SK-N-SH (cell line): ENCODE measurements around the gene ACBD6. TPM values are rescaled to one million over a fixed set of nuclear protein-coding genes. Genes with fewer than 3 reads are reported as not detected.

Source experiments
- CTCF ChIA-PET: fragments of 300-600, 350-600 bp; formaldehyde crosslinking; extraction: SDS; loops from one replicate; lab custom pipeline; 2021; lab: Yijun Ruan, JAX
- POLR2A ChIA-PET: fragments of 350-600 bp; sonication (Branson Sonifier 250); formaldehyde crosslinking; extraction: SDS; loops from one replicate; lab custom pipeline; 2020; ENCODE audit warnings: antibody characterized with exemption, inconsistent platforms; lab: Yijun Ruan, JAX
- DNase-seq: peaks from one replicate; pipeline ENCODE4 v3.0.0; 2012
- H2AFZ ChIP-seq: fragments of 200-600 bp; sonication (generic); 2 replicates; pipeline ENCODE4 v1.8.1; 2016; ENCODE audit warnings: antibody characterized with exemption, mild to moderate bottlenecking, low read depth
- H3F3A ChIP-seq: fragments of 200-600 bp; sonication (generic); replicated peaks from 2 replicates; pipeline ENCODE3; 2016; ENCODE audit warnings: antibody characterized with exemption, mild to moderate bottlenecking; ENCODE audit not compliant: insufficient read depth
- H3K27ac ChIP-seq, 2 experiments: fragments of 200-500 bp in 1 of 2; fragments of 200-600 bp in 1 of 2; sonication (Bioruptor generic) in 1 of 2; sonication (generic), shearing (Covaris generic) in 1 of 2; 2 replicates each; pipeline versions ENCODE4 v1.5.1 to v1.6.1; 2014 to 2016; ENCODE audit warnings: low read depth in 2 of 2, inconsistent platforms in 1 of 2, low read length in 1 of 2, mild to moderate bottlenecking in 1 of 2, mixed read lengths in 1 of 2
- H3K27me3 ChIP-seq: fragments of 200-600 bp; sonication (generic), shearing (Covaris generic); 2 replicates; pipeline ENCODE4 v1.6.1; 2016; ENCODE audit warnings: mixed run types; ENCODE audit not compliant: insufficient read depth
- H3K36me3 ChIP-seq, 2 experiments: fragments of 200-500 bp in 1 of 2; fragments of 200-600 bp in 1 of 2; sonication (Bioruptor generic) in 1 of 2; sonication (generic) in 1 of 2; replicated peaks in 1 of 2; 2 replicates each; pipeline versions ENCODE3 to v1.5.1; 2014 to 2016; ENCODE audit warnings: low read length in 1 of 2, mild to moderate bottlenecking in 1 of 2; ENCODE audit not compliant: insufficient read depth in 2 of 2, control insufficient read depth in 1 of 2
- H3K4me1 ChIP-seq, 2 experiments: fragments of 200-500 bp in 1 of 2; fragments of 200-600 bp in 1 of 2; sonication (Bioruptor generic) in 1 of 2; sonication (generic), shearing (Covaris generic) in 1 of 2; 2 replicates each; pipeline versions ENCODE4 v1.5.1 to v1.6.1; 2014 to 2016; ENCODE audit warnings: low read depth in 1 of 2, low read length in 1 of 2, mixed run types in 1 of 2; ENCODE audit not compliant: insufficient read depth in 2 of 2, control insufficient read depth in 1 of 2
- H3K4me2 ChIP-seq: fragments of 200-600 bp; sonication (generic), shearing (Covaris generic); 2 replicates; pipeline ENCODE4 v1.6.1; 2017; ENCODE audit warnings: mixed run types
- H3K4me3 ChIP-seq, 2 experiments: fragments of 200-500 bp in 1 of 2; fragments of 200-600 bp in 1 of 2; sonication (Bioruptor generic) in 1 of 2; sonication (generic), shearing (Covaris generic) in 1 of 2; 2 replicates each; pipeline versions ENCODE4 v1.5.1 to v1.8.1; 2014 to 2016; ENCODE audit warnings: low read depth in 2 of 2, inconsistent platforms in 1 of 2, low read length in 1 of 2, mild to moderate bottlenecking in 1 of 2, mixed read lengths in 1 of 2, moderate library complexity in 1 of 2
- H3K79me2 ChIP-seq: fragments of 200-600 bp; sonication (generic); 2 replicates; pipeline ENCODE4 v1.8.1; 2017; ENCODE audit warnings: mild to moderate bottlenecking; ENCODE audit not compliant: insufficient read depth
- H3K9ac ChIP-seq: fragments of 200-600 bp; sonication (generic); 2 replicates; pipeline ENCODE4 v1.6.1; 2017; ENCODE audit warnings: mixed run types
- H3K9me2 ChIP-seq: fragments of 200-600 bp; sonication (generic); 2 replicates; pipeline ENCODE4 v1.6.1; 2017; ENCODE audit warnings: mixed run types
- H3K9me3 ChIP-seq: fragments of 200-600 bp; sonication (generic); 2 replicates; pipeline ENCODE4 v1.6.1; 2017; ENCODE audit warnings: mixed run types, mild to moderate bottlenecking, moderate library complexity
- H4K20me1 ChIP-seq: fragments of 200-600 bp; sonication (generic); 2 replicates; pipeline ENCODE4 v1.6.1; 2017; ENCODE audit warnings: mild to moderate bottlenecking, mixed run types; ENCODE audit not compliant: insufficient read depth
- ELF1 ChIP-seq: IDR thresholded peaks from 2 replicates; pipeline ENCODE4 v1.4.0; 2012
- FOXJ3 ChIP-seq: sonication (generic); formaldehyde crosslinking; IDR thresholded peaks from 2 replicates; pipeline ENCODE4 v1.5.1; 2020; ENCODE audit warnings: mild to moderate bottlenecking, missing genetic modification reagents
- FOXM1 ChIP-seq: IDR thresholded peaks from 2 replicates; pipeline ENCODE4 v1.4.0; 2012; ENCODE audit warnings: low read depth, mild to moderate bottlenecking
- GABPA ChIP-seq: IDR thresholded peaks from 2 replicates; pipeline ENCODE4 v1.4.0; 2012; ENCODE audit warnings: low read depth, mild to moderate bottlenecking
- NRF1 ChIP-seq: IDR thresholded peaks from 2 replicates; pipeline ENCODE4 v1.6.1; 2012; ENCODE audit warnings: low read depth, mild to moderate bottlenecking, low read length
- POLR2AphosphoS5 ChIP-seq: IDR thresholded peaks from 2 replicates; pipeline ENCODE4 v1.6.1; 2012; ENCODE audit warnings: low read depth, low read length
- WGBS: methylation state at CpG from one replicate; pipeline ENCODE4 v1.1.6; 2017; ENCODE audit warnings: low lambda C conversion rate; 5-methylcytosine and 5-hydroxymethylcytosine counted together
- polyA plus RNA-seq, 3 experiments: library from polyadenylated mRNA; depleted of rRNA; stranded (reverse); fragments of >200 nt; gene quantifications; 2 replicates each; pipeline ENCODE4 v1.2.3, GENCODE V29; 2012
- TF ChIP-seq, protein P1 (sequence below): fragments of 200-600 bp; sonication (generic); IDR thresholded peaks from 2 replicates; pipeline ENCODE4 v1.6.1; 2017; ENCODE audit warnings: antibody characterized with exemption, mild to moderate bottlenecking, moderate library complexity

ACBD6 gene
- polyA plus RNA-seq, 1 of the 3 experiments (the other 2 are of a cell fraction): 60.9 TPM

DNA sequence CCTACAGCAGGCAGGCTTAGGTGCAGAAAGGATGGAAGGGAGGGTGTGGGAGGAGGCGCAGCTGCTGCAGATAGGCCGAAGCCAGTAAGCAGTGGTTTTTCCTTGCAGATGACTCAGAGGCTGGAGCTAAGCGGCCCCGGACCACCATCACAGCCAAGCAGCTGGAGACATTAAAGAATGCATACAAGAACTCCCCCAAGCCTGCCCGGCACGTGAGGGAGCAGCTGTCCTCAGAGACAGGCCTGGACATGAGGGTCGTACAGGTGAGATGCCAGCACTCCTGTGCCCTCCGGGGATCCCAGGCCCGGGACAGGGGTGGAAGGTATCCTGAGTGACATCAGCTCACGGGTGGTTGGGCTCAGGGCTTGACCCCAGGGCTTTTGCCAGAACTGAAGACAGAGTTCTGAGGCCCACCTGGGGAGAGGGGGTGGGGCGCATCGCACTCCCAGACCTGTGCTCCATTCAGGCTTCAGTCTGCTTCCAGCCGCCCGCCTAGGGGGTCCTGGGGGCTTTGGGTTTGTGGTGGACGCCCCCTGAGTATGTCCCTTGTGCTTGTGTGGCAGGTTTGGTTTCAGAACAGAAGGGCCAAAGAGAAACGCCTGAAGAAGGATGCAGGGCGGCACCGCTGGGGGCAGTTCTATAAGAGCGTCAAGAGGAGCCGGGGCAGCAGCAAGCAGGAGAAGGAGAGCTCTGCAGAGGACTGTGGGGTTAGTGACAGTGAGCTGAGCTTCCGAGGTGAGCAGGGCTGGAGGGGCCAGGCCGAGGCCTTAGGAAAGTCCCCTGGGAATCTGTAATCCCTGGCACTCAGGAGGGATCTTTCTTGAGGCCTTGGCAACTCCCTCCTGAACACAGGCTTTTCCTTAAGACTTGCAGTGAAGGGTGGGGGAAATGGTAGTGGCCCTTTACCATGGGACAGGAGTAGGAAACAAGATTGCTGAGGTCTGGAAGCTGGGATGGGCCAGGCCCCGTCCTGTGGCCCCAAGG lies 230.8 kb downstream of the ACBD6 start (continued):
- TF ChIP-seq POLR2AphosphoS5: no peak
- TF ChIP-seq NRF1: no peak
- no peak for TF ChIP-seq GABPA
- no peak for TF ChIP-seq ELF1

DNA sequence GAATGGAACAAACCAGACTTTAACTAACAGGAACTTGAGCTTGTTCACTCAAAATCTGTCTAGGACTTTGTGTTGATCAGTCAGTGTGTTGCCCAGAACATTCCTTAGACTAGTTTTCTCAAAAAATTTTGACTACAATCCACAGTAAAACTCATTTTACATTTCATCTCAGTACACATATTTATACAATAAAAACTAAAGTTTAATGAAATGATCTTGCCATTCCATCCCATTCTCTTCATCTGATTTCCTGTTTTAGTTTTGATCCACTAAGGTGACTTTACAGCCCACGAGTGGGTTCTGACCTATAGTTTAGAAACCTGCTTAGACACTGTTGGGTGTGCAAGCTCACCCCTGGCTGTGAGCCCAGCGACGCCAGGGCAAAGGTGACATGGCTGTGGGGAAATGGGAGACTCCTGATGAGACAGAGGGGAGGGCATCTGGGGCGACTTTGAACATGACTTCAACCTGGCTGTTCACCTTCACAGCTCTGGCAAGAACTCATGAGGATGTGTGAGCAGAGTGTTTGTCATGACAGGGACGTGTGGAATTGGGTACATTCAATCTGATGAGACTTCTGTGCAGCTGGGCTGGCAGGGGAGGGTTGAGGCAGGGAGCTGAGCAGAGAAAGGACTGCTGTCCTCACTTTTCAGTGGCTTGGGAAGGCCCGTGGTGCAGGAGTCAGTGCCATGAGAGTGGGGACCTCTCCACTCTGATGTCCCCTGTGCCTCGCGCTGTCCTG lies 231.7 kb downstream of the ACBD6 start:
- Histone ChIP-seq H4K20me1 (no peaks in the 10 kb centered on the region), H3K79me2 (no peaks in the 10 kb centered on the region), H3F3A (no peaks in the 10 kb centered on the region), H3K9ac (no peak overlapping the region), H3K27ac (no peak overlapping the region), H3K9me3 (no peaks in the 10 kb centered on the region)
- TF ChIP-seq FOXM1: no peak
- TF ChIP-seq, all 33 proteins: peak for 0
- no peak for DNase-seq
- H2AFZ ChIP-seq: no peak overlapping the region
- no peaks in the 10 kb centered on the region for H3K27me3 ChIP-seq
- peaks cover 0 to 30% of the 10 kb centered on the region in 2 experiments for H3K36me3 ChIP-seq
- H3K4me1 ChIP-seq: no peaks in the 10 kb centered on the region; a peak in 1 of 4 replicates
- H3K4me2 ChIP-seq: no peak overlapping the region
- H3K9me2 ChIP-seq: no peaks in the 10 kb centered on the region
- CTCF ChIA-PET: interaction anchor here (0.8 to 1.9 kb wide), 9 partner anchors 9 to 207 kb away, joined by 3 to 6 read pairs (median 4); no protein-coding TSS in a partner anchor
- no peak overlapping the region for H3K4me3 ChIP-seq
- POLR2A ChIA-PET: no interaction called here
- 86% methylated on average over 6 of the region's 8 CpGs for WGBS

DNA sequence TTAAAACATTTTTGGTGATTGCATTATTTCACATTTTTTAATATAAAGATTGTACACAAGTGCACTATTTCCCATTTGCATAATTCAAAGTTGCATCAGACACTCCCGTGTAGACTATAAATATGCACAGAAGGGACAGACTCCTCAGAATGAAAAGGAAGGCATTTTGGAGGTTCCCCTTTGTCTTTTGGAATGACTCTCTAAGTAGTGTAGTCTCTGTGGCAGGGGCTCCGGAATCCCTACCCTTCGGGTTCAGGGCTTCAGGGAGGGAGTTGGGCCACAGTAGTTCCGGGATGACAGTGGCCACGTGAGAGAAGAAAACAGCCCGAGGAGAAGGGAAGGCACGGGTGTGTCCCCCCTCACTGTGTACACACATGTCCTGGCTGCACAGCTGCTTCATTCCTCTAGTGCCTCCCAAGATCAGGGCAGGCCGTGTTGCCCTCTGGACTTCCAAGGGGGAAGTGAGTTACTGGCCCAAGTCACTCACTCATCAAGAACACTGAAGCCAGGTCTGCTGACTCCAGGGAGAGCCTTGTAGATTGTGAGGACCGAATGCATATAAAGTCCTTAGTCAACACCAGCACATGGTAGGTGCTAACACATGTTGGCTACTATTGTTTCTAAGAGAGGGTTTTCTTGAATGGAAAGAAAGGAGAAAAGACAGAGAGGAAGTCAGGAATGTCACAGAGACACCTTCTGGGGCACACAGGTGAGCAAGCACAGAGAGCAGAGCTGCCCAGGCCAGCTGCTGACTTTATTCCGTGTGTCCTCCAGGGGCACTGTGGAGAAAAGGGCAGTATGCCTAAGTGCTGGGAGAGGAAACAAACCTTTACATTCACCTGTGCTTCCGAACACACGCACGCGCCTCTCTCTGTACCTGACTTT lies 232.5 kb downstream of the ACBD6 start:
- no peaks in the 10 kb centered on the region for H3K9me2 ChIP-seq
- no peak overlapping the region for H3K27ac ChIP-seq
- DNase-seq: no peak
- ChIA-PET CTCF (interaction anchor here (0.8 to 1.9 kb wide), 8 partner anchors 9 to 146 kb away, joined by 3 to 6 read pairs (median 4); no protein-coding TSS in a partner anchor), POLR2A (no interaction called here)
- H3K4me1 ChIP-seq: no peaks in the 10 kb centered on the region
- H4K20me1 ChIP-seq: no peaks in the 10 kb centered on the region
- no peak overlapping the region for H2AFZ ChIP-seq
- H3F3A ChIP-seq: no peaks in the 10 kb centered on the region
- no peaks in the 10 kb centered on the region for H3K27me3 ChIP-seq
- peaks cover 0 to 23% of the 10 kb centered on the region in 2 experiments for H3K36me3 ChIP-seq
- WGBS: 85% methylated on average over 13 of the region's 14 CpGs
- H3K4me3 ChIP-seq: no peak overlapping the region
- no peak overlapping the region for H3K4me2 ChIP-seq
- H3K79me2 ChIP-seq: no peaks in the 10 kb centered on the region
- no peaks in the 10 kb centered on the region for H3K9me3 ChIP-seq
- H3K9ac ChIP-seq: no peak overlapping the region
- TF ChIP-seq, protein P1, sequence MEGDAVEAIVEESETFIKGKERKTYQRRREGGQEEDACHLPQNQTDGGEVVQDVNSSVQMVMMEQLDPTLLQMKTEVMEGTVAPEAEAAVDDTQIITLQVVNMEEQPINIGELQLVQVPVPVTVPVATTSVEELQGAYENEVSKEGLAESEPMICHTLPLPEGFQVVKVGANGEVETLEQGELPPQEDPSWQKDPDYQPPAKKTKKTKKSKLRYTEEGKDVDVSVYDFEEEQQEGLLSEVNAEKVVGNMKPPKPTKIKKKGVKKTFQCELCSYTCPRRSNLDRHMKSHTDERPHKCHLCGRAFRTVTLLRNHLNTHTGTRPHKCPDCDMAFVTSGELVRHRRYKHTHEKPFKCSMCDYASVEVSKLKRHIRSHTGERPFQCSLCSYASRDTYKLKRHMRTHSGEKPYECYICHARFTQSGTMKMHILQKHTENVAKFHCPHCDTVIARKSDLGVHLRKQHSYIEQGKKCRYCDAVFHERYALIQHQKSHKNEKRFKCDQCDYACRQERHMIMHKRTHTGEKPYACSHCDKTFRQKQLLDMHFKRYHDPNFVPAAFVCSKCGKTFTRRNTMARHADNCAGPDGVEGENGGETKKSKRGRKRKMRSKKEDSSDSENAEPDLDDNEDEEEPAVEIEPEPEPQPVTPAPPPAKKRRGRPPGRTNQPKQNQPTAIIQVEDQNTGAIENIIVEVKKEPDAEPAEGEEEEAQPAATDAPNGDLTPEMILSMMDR: peak; percentile 43; the same call in 1 of the 2 replicates
- TF ChIP-seq FOXJ3 (CRISPR knock-in tag): no peak
